SU-DHL-6 (cell line): Measurements from ENCODE around the gene KRT16.

Source experiments
- H2AFZ ChIP-seq: fragments of 200-600 bp; sonication (generic); 2 replicates; pipeline ENCODE4 v1.6.1; 2014; ENCODE audit warnings: low read depth, mild to moderate bottlenecking, moderate library complexity, mixed read lengths, antibody characterized with exemption, low read length; ENCODE audit not compliant: severe bottlenecking
- H3F3A ChIP-seq: fragments of 200-600 bp; shearing (Covaris generic); 2 replicates; pipeline ENCODE4 v1.6.0; 2016; ENCODE audit warnings: antibody characterized with exemption, mild to moderate bottlenecking; ENCODE audit not compliant: insufficient read depth
- H3K27ac ChIP-seq: fragments of 200-600 bp; sonication (generic); 2 replicates; pipeline ENCODE4 v1.5.1; 2016; ENCODE audit warnings: low read depth, mild to moderate bottlenecking, low read length, moderate library complexity, mixed read lengths
- H3K27me3 ChIP-seq: fragments of 200-600 bp; sonication (generic), shearing (Covaris generic); 2 replicates; pipeline ENCODE4 v1.6.0; 2014; ENCODE audit warnings: mild to moderate bottlenecking, low read length
- H3K36me3 ChIP-seq: fragments of 200-600 bp; sonication (generic); 2 replicates; pipeline ENCODE4 v1.6.1; 2014; ENCODE audit warnings: mild to moderate bottlenecking, low read length, mixed read lengths
- H3K4me2 ChIP-seq: fragments of 300-600, 200-600 bp; shearing (Covaris generic), sonication (generic); 2 replicates; pipeline ENCODE4 v1.6.0; 2014; ENCODE audit warnings: low read length, low read depth, mild to moderate bottlenecking; ENCODE audit not compliant: poor library complexity, severe bottlenecking
- H3K4me3 ChIP-seq: fragments of 200-600 bp; sonication (generic); 2 replicates; pipeline ENCODE4 v1.5.1; 2014; ENCODE audit warnings: antibody characterized with exemption, low read length, mild to moderate bottlenecking, mixed read lengths; ENCODE audit not compliant: insufficient read depth, poor library complexity, severe bottlenecking
- H3K79me2 ChIP-seq: fragments of 200-600 bp; sonication (generic); 2 replicates; pipeline ENCODE4 v1.6.1; 2014; ENCODE audit warnings: mild to moderate bottlenecking, low read length, moderate library complexity; ENCODE audit not compliant: insufficient read depth
- H3K9ac ChIP-seq: fragments of 200-600 bp; sonication (generic); 2 replicates; pipeline ENCODE4 v1.7.0; 2014; ENCODE audit warnings: mild to moderate bottlenecking, low read length
- H3K9me2 ChIP-seq: fragments of 200-600 bp; sonication (generic); replicated peaks from 2 replicates; pipeline ENCODE4 v1.6.1; 2014; ENCODE audit warnings: low read length; ENCODE audit not compliant: insufficient read depth
- H3K9me3 ChIP-seq: fragments of 200-600 bp; sonication (generic); 2 replicates; pipeline ENCODE4 v1.6.1; 2014; ENCODE audit warnings: low read length, mixed read lengths; ENCODE audit not compliant: insufficient read depth
- H4K20me1 ChIP-seq: fragments of 200-600 bp; sonication (generic); 2 replicates; pipeline ENCODE4 v1.6.1; 2014; ENCODE audit warnings: low read depth, mild to moderate bottlenecking, antibody characterized with exemption, low read length, moderate library complexity, mixed read lengths
- CTCF ChIP-seq: fragments of 200-600 bp; sonication (generic); IDR thresholded peaks from one replicate; pipeline ENCODE4 v1.5.1; 2017; ENCODE audit warnings: antibody characterized with exemption, mild to moderate bottlenecking, low read length, moderate library complexity; ENCODE audit not compliant: insufficient read depth, poor library complexity, severe bottlenecking
- EZH2phosphoT487 ChIP-seq: fragments of 200-600 bp; sonication (generic), shearing (Covaris generic); conservative IDR thresholded peaks from 2 replicates; pipeline ENCODE4 v1.6.1; 2018; ENCODE audit warnings: mild to moderate bottlenecking, antibody characterized with exemption, low read length, moderate library complexity, mixed read lengths

KRT16 gene

DNA sequence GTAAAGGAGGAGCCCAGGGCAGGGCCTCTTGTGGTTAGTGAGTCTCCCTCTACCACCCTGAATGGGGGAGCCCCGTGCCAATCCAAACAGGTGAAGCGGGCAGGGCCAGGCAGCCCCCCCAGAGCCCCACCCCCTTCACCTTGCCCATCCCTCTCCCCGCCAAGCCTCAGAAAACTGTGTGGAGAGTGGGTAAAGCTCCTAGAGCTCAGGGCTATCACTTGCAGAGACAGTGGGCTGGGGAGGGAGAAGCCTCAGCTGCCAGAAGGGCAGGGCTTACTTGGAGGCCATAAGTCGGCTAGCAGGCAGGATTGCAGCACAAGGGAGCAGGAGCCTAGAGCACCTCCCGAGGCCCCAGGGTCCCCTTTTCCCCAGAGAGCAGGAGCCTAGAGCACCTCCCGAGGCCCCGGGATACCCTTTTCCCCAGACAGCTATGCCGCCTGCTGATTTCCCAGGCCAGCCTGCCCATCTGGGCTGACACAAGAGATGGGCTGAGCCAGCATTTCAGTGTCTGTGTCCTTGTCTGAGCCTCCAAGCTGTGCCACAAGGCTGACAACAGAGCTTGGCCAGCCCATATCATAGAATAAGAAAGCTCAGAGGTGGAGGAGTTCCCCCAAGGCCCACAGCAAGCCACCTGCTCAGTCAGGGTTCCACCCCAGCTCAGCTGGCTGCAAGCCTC, 19.1 kb downstream of the KRT16 start:
- Histone ChIP-seq H3K27ac (no peak overlapping the region), H3K27me3 (no peaks in the 10 kb centered on the region), H2AFZ (no peak overlapping the region), H3K4me2 (no peak overlapping the region), H3K9ac (no peak overlapping the region), H3K9me2 (no peaks in the 10 kb centered on the region), H3K4me3 (no peak overlapping the region), H3K9me3 (no peaks in the 10 kb centered on the region), H3K36me3 (no peaks in the 10 kb centered on the region), H4K20me1 (no peaks in the 10 kb centered on the region), H3F3A (no peaks in the 10 kb centered on the region), H3K79me2 (no peaks in the 10 kb centered on the region)
- TF ChIP-seq EZH2phosphoT487 (no peak), CTCF (no peak)

DNA sequence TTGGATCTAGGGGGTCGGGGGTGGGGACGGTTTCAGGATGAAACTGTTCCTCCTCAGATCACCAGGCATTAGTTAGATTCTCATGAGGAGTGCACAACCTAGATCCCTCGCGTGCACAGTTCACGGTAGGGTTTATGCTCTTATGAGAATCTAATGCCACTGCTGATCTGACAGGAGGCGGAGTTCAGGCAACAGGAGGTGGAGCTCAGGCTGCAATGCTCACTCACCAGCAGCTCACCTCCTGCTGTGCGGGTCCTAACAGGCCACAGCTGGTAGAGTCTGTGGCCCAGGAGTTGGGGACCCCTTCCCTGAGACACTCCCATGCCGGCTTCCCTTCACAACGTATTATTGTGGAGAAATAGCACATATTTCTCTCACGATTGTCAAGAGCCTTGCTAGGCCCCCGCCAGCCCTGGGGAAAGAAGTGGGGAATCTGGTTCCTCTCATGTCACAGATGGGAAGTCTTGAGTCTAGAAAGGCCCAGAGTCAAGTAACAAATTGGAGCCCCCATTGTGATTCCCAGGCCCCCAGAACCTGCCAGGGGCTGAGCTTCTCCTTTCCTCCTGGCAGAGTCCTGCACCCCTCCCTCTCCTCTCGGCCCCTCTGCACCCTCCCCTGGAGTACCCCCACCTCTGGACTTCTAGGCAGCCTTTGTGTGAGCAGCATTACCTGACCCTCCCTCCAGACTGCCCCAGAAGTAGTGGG, 19.8 kb downstream of the KRT16 start:
- H4K20me1 ChIP-seq = no peaks in the 10 kb centered on the region
- H3K4me3 ChIP-seq = no peak overlapping the region
- H2AFZ ChIP-seq = no peak overlapping the region
- no peaks in the 10 kb centered on the region for H3F3A ChIP-seq
- H3K9me3 ChIP-seq = no peaks in the 10 kb centered on the region
- no peaks in the 10 kb centered on the region for H3K36me3 ChIP-seq
- no peaks in the 10 kb centered on the region for H3K9me2 ChIP-seq
- H3K4me2 ChIP-seq = no peak overlapping the region
- TF ChIP-seq CTCF (no peak), EZH2phosphoT487 (no peak)
- H3K9ac ChIP-seq = no peak overlapping the region
- no peaks in the 10 kb centered on the region for H3K79me2 ChIP-seq
- no peaks in the 10 kb centered on the region for H3K27me3 ChIP-seq
- H3K27ac ChIP-seq = no peak overlapping the region

DNA sequence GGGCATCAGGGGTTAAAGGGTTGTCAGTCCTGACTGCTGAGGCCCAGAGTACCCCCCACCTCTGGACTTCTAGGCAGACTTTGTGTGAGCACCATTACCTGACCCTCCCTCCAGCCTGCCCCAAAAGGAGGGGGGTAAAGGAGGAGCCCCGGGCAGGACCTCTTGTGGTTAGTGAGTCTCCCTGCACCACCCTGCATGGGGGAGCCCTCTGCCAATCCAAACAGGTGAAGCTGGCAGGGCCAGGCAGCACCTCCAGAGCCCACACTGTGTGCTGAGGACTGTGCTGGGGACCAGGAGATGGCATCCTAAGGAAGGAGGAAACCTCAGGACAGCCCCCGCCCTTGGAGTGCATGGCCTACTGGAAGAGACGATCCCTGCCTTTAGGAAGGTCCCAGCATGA, 23.3 kb downstream of the KRT16 start:
- H3K4me2 ChIP-seq = no peak overlapping the region
- no peak overlapping the region for H2AFZ ChIP-seq
- no peak overlapping the region for H3K9ac ChIP-seq
- TF ChIP-seq EZH2phosphoT487 (no peak), CTCF (no peak)
- no peak overlapping the region for H3K27ac ChIP-seq
- H3K36me3 ChIP-seq = no peaks in the 10 kb centered on the region
- H3K79me2 ChIP-seq = no peaks in the 10 kb centered on the region
- H3K4me3 ChIP-seq = no peak overlapping the region
- no peaks in the 10 kb centered on the region for H3K9me2 ChIP-seq
- no peaks in the 10 kb centered on the region for H3K27me3 ChIP-seq
- no peaks in the 10 kb centered on the region for H3F3A ChIP-seq
- no peaks in the 10 kb centered on the region for H4K20me1 ChIP-seq
- H3K9me3 ChIP-seq = no peaks in the 10 kb centered on the region
